SK-N-SH (cell line): ENCODE results near the gene RBMS3. TPM values are rescaled to one million over a fixed set of nuclear protein-coding genes. Genes with fewer than 3 reads are reported as not detected.

Experiments
- CTCF ChIA-PET: fragments of 300-600, 350-600 bp; formaldehyde crosslinking; extraction: SDS; loops from one replicate; lab custom pipeline; 2021; lab: Yijun Ruan, JAX
- POLR2A ChIA-PET: fragments of 350-600 bp; sonication (Branson Sonifier 250); formaldehyde crosslinking; extraction: SDS; loops from one replicate; lab custom pipeline; 2020; ENCODE audit warnings: antibody characterized with exemption, inconsistent platforms; lab: Yijun Ruan, JAX
- DNase-seq: peaks from one replicate; pipeline ENCODE4 v3.0.0; 2012
- H2AFZ ChIP-seq: fragments of 200-600 bp; sonication (generic); 2 replicates; pipeline ENCODE4 v1.8.1; 2016; ENCODE audit warnings: antibody characterized with exemption, mild to moderate bottlenecking, low read depth
- H3F3A ChIP-seq: fragments of 200-600 bp; sonication (generic); replicated peaks from 2 replicates; pipeline ENCODE3; 2016; ENCODE audit warnings: antibody characterized with exemption, mild to moderate bottlenecking; ENCODE audit not compliant: insufficient read depth
- H3K27ac ChIP-seq, 2 experiments: fragments of 200-500 bp in 1 of 2; fragments of 200-600 bp in 1 of 2; sonication (Bioruptor generic) in 1 of 2; sonication (generic), shearing (Covaris generic) in 1 of 2; 2 replicates each; pipeline versions ENCODE4 v1.5.1 to v1.6.1; 2014 to 2016; ENCODE audit warnings: low read depth in 2 of 2, inconsistent platforms in 1 of 2, low read length in 1 of 2, mild to moderate bottlenecking in 1 of 2, mixed read lengths in 1 of 2
- H3K27me3 ChIP-seq: fragments of 200-600 bp; sonication (generic), shearing (Covaris generic); 2 replicates; pipeline ENCODE4 v1.6.1; 2016; ENCODE audit warnings: mixed run types; ENCODE audit not compliant: insufficient read depth
- H3K36me3 ChIP-seq, 2 experiments: fragments of 200-500 bp in 1 of 2; fragments of 200-600 bp in 1 of 2; sonication (Bioruptor generic) in 1 of 2; sonication (generic) in 1 of 2; replicated peaks in 1 of 2; 2 replicates each; pipeline versions ENCODE3 to v1.5.1; 2014 to 2016; ENCODE audit warnings: low read length in 1 of 2, mild to moderate bottlenecking in 1 of 2; ENCODE audit not compliant: insufficient read depth in 2 of 2, control insufficient read depth in 1 of 2
- H3K4me1 ChIP-seq, 2 experiments: fragments of 200-500 bp in 1 of 2; fragments of 200-600 bp in 1 of 2; sonication (Bioruptor generic) in 1 of 2; sonication (generic), shearing (Covaris generic) in 1 of 2; 2 replicates each; pipeline versions ENCODE4 v1.5.1 to v1.6.1; 2014 to 2016; ENCODE audit warnings: low read depth in 1 of 2, low read length in 1 of 2, mixed run types in 1 of 2; ENCODE audit not compliant: insufficient read depth in 2 of 2, control insufficient read depth in 1 of 2
- H3K4me2 ChIP-seq: fragments of 200-600 bp; sonication (generic), shearing (Covaris generic); 2 replicates; pipeline ENCODE4 v1.6.1; 2017; ENCODE audit warnings: mixed run types
- H3K4me3 ChIP-seq, 2 experiments: fragments of 200-500 bp in 1 of 2; fragments of 200-600 bp in 1 of 2; sonication (Bioruptor generic) in 1 of 2; sonication (generic), shearing (Covaris generic) in 1 of 2; 2 replicates each; pipeline versions ENCODE4 v1.5.1 to v1.8.1; 2014 to 2016; ENCODE audit warnings: low read depth in 2 of 2, inconsistent platforms in 1 of 2, low read length in 1 of 2, mild to moderate bottlenecking in 1 of 2, mixed read lengths in 1 of 2, moderate library complexity in 1 of 2
- H3K79me2 ChIP-seq: fragments of 200-600 bp; sonication (generic); 2 replicates; pipeline ENCODE4 v1.8.1; 2017; ENCODE audit warnings: mild to moderate bottlenecking; ENCODE audit not compliant: insufficient read depth
- H3K9ac ChIP-seq: fragments of 200-600 bp; sonication (generic); 2 replicates; pipeline ENCODE4 v1.6.1; 2017; ENCODE audit warnings: mixed run types
- H3K9me2 ChIP-seq: fragments of 200-600 bp; sonication (generic); 2 replicates; pipeline ENCODE4 v1.6.1; 2017; ENCODE audit warnings: mixed run types
- H3K9me3 ChIP-seq: fragments of 200-600 bp; sonication (generic); 2 replicates; pipeline ENCODE4 v1.6.1; 2017; ENCODE audit warnings: mixed run types, mild to moderate bottlenecking, moderate library complexity
- H4K20me1 ChIP-seq: fragments of 200-600 bp; sonication (generic); 2 replicates; pipeline ENCODE4 v1.6.1; 2017; ENCODE audit warnings: mild to moderate bottlenecking, mixed run types; ENCODE audit not compliant: insufficient read depth
- CHD2 ChIP-seq: fragments of 150-350 bp; IDR thresholded peaks from 2 replicates; pipeline ENCODE4 v1.6.1; 2018; ENCODE audit warnings: low read length; ENCODE audit not compliant: partially characterized antibody
- EP300 ChIP-seq, 2 experiments: IDR thresholded peaks; 2 replicates each; pipeline versions ENCODE4 v1.4.0 to v1.6.1; 2012; ENCODE audit warnings: borderline replicate concordance in 1 of 2, low read depth in 1 of 2, low read length in 1 of 2
- EZH2phosphoT487 ChIP-seq: fragments of 200-600 bp; sonication (generic); IDR thresholded peaks from 2 replicates; pipeline ENCODE4 v1.6.1; 2017; ENCODE audit warnings: low read depth, mixed run types, mild to moderate bottlenecking, antibody characterized with exemption, moderate library complexity, borderline replicate concordance
- FOSL2 ChIP-seq: IDR thresholded peaks from 2 replicates; pipeline ENCODE4 v1.4.0; 2012; ENCODE audit warnings: low read depth, mild to moderate bottlenecking, moderate library complexity, borderline replicate concordance
- FOXJ3 ChIP-seq: sonication (generic); formaldehyde crosslinking; IDR thresholded peaks from 2 replicates; pipeline ENCODE4 v1.5.1; 2020; ENCODE audit warnings: mild to moderate bottlenecking, missing genetic modification reagents
- GABPA ChIP-seq: IDR thresholded peaks from 2 replicates; pipeline ENCODE4 v1.4.0; 2012; ENCODE audit warnings: low read depth, mild to moderate bottlenecking
- IRF3 ChIP-seq: fragments of 150-350 bp; IDR thresholded peaks from 2 replicates; pipeline ENCODE4 v1.6.1; 2016; ENCODE audit warnings: mild to moderate bottlenecking, low read depth, low read length
- JUND ChIP-seq: IDR thresholded peaks from 2 replicates; pipeline ENCODE4 v1.4.0; 2012
- MAX ChIP-seq: IDR thresholded peaks from 2 replicates; pipeline ENCODE4 v1.4.0; 2012; ENCODE audit warnings: low read depth
- MEF2A ChIP-seq: IDR thresholded peaks from 2 replicates; pipeline ENCODE4 v1.4.0; 2012; ENCODE audit warnings: low read depth, borderline replicate concordance
- POLR2AphosphoS5 ChIP-seq: IDR thresholded peaks from 2 replicates; pipeline ENCODE4 v1.6.1; 2012; ENCODE audit warnings: low read depth, low read length
- RAD21 ChIP-seq: IDR thresholded peaks from 2 replicates; pipeline ENCODE4 v1.6.1; 2012; ENCODE audit warnings: mild to moderate bottlenecking, low read length
- RCOR1 ChIP-seq: fragments of 150-350 bp; IDR thresholded peaks from 2 replicates; pipeline ENCODE4 v1.6.1; 2017; ENCODE audit warnings: antibody characterized with exemption, low read length
- RFX5 ChIP-seq: IDR thresholded peaks from 2 replicates; pipeline ENCODE4 v1.6.1; 2012; ENCODE audit warnings: mild to moderate bottlenecking, improper control_type of control experiment, low read length
- RXRA ChIP-seq: IDR thresholded peaks from 2 replicates; pipeline ENCODE4 v1.4.0; 2012; ENCODE audit warnings: low read depth, mild to moderate bottlenecking, borderline replicate concordance
- SIN3A ChIP-seq: IDR thresholded peaks from 2 replicates; pipeline ENCODE4 v1.6.1; 2012; ENCODE audit warnings: low read depth, mild to moderate bottlenecking, low read length, moderate library complexity, borderline replicate concordance
- SMC3 ChIP-seq: IDR thresholded peaks from 2 replicates; pipeline ENCODE4 v1.6.1; 2012; ENCODE audit warnings: low read depth, low read length, improper control_type of control experiment
- TAF1 ChIP-seq: IDR thresholded peaks from 2 replicates; pipeline ENCODE4 v1.6.1; 2012; ENCODE audit warnings: low read depth, mild to moderate bottlenecking, low read length, moderate library complexity, borderline replicate concordance
- TCF12 ChIP-seq: IDR thresholded peaks from 2 replicates; pipeline ENCODE4 v1.4.0; 2012
- TEAD4 ChIP-seq: IDR thresholded peaks from 2 replicates; pipeline ENCODE4 v1.4.0; 2012; ENCODE audit warnings: mild to moderate bottlenecking, borderline replicate concordance; ENCODE audit not compliant: insufficient read depth
- YY1 ChIP-seq: IDR thresholded peaks from 2 replicates; pipeline ENCODE4 v1.4.0; 2012; ENCODE audit warnings: low read depth, mild to moderate bottlenecking
- WGBS: methylation state at CpG from one replicate; pipeline ENCODE4 v1.1.6; 2017; ENCODE audit warnings: low lambda C conversion rate; 5-methylcytosine and 5-hydroxymethylcytosine counted together
- polyA plus RNA-seq, 3 experiments: library from polyadenylated mRNA; depleted of rRNA; stranded (reverse); fragments of >200 nt; gene quantifications; 2 replicates each; pipeline ENCODE4 v1.2.3, GENCODE V29; 2012
- TF ChIP-seq, protein P1 (sequence below): IDR thresholded peaks from 2 replicates; pipeline ENCODE4 v1.4.0; 2012; ENCODE audit warnings: low read depth, borderline replicate concordance
- TF ChIP-seq, protein P2 (sequence below): IDR thresholded peaks from 2 replicates; pipeline ENCODE4 v1.4.0; 2012; ENCODE audit warnings: low read depth, borderline replicate concordance

Gene RBMS3
- polyA plus RNA-seq, 1 of the 3 experiments (the other 2 are of a cell fraction) = 8.2 TPM

- H3K36me3 ChIP-seq = peaks cover 3 to 10% of the 10 kb centered on the region in 2 experiments
- TF ChIP-seq RCOR1 = no peak
- no peak for TF ChIP-seq TCF12
- no peak for TF ChIP-seq GABPA
- no peak for TF ChIP-seq EP300 (IDR thresholded peaks at IDR 0.05; ENCODE audit: borderline replicate concordance in 1 of 2, low read depth in 1 of 2, low read length in 1 of 2)
- no peak for TF ChIP-seq FOXJ3 (CRISPR knock-in tag)
- TF ChIP-seq TAF1 = no peak
- no peak for TF ChIP-seq POLR2AphosphoS5
- TF ChIP-seq FOSL2 = no peak
- no peak for TF ChIP-seq SMC3
- TF ChIP-seq RFX5 = no peak
- no peak for TF ChIP-seq YY1
- TF ChIP-seq, protein P1, sequence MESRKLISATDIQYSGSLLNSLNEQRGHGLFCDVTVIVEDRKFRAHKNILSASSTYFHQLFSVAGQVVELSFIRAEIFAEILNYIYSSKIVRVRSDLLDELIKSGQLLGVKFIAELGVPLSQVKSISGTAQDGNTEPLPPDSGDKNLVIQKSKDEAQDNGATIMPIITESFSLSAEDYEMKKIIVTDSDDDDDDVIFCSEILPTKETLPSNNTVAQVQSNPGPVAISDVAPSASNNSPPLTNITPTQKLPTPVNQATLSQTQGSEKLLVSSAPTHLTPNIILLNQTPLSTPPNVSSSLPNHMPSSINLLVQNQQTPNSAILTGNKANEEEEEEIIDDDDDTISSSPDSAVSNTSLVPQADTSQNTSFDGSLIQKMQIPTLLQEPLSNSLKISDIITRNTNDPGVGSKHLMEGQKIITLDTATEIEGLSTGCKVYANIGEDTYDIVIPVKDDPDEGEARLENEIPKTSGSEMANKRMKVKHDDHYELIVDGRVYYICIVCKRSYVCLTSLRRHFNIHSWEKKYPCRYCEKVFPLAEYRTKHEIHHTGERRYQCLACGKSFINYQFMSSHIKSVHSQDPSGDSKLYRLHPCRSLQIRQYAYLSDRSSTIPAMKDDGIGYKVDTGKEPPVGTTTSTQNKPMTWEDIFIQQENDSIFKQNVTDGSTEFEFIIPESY = no peak
- TF ChIP-seq TEAD4 = no peak
- no peak for TF ChIP-seq RXRA
- no peak for TF ChIP-seq RAD21
- peaks cover 11% of the 10 kb centered on the region for H3F3A ChIP-seq
- H3K79me2 ChIP-seq = peaks cover 51% of the 10 kb centered on the region; the same call in 1 of the 2 replicates
- H3K9me3 ChIP-seq = no peaks in the 10 kb centered on the region
- no peaks in the 10 kb centered on the region for H4K20me1 ChIP-seq
- H3K9ac ChIP-seq = no peak overlapping the region
- peaks cover 0 to 14% of the 10 kb centered on the region in 2 experiments; a peak in 2 of 4 replicates for H3K4me1 ChIP-seq
- ChIA-PET POLR2A (interaction anchor here (0.8 kb wide), 1 partner anchor 9 kb away, joined by 3 read pairs; no protein-coding TSS in a partner anchor), CTCF (no interaction called here)
- no peak overlapping the region for H3K4me2 ChIP-seq
- H3K4me3 ChIP-seq = no peak overlapping the region
- H3K27ac ChIP-seq = peak overlapping the region in 1 of 2 experiments; percentile 50; a peak in 2 of 4 replicates
- 73% methylated on average over 4 of the region's 4 CpGs for WGBS
- no peaks in the 10 kb centered on the region for H3K27me3 ChIP-seq
- no peaks in the 10 kb centered on the region for H3K9me2 ChIP-seq
- no peak for DNase-seq
- H2AFZ ChIP-seq = no peak overlapping the region
Measured at GRCh38 chr3:29531644-29532043, 250.8 kb downstream of the RBMS3 start.

DNA sequence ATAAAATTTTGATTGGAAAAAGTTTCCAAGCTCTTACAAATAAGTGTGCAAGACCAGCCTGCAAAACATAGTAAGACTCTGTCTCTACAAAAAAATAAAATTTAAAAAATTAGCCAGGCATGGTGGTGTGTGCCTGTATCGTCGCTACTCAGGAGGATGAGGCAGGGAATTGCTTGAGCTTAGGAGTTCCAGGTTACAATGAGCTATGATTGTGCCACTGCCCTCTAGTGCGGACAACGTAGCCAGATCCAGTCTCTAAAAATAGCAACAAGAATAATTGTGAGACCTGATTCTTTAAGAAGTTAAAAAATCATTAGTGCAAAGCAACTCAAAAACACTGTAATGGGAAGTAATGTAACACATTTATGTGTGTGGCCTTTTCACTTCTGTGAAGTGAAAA is 251.6 kb downstream of the RBMS3 start:
- CTCF ChIA-PET = no interaction called here
- DNase-seq = no peak
- H3F3A ChIP-seq = peaks cover 11% of the 10 kb centered on the region
- peaks cover 3 to 12% of the 10 kb centered on the region in 2 experiments for H3K36me3 ChIP-seq
- no peak overlapping the region for H2AFZ ChIP-seq
- H4K20me1 ChIP-seq = no peaks in the 10 kb centered on the region
- POLR2A ChIA-PET = no interaction called here
- 94% methylated on average over 4 of the region's 4 CpGs for WGBS
- peaks cover 49% of the 10 kb centered on the region; the same call in 1 of the 2 replicates for H3K79me2 ChIP-seq
- H3K27me3 ChIP-seq = no peaks in the 10 kb centered on the region
- no peaks in the 10 kb centered on the region for H3K9me2 ChIP-seq
- no peak overlapping the region for H3K9ac ChIP-seq
- no peak overlapping the region for H3K4me2 ChIP-seq
- H3K4me3 ChIP-seq = no peak overlapping the region
- no peaks in the 10 kb centered on the region for H3K9me3 ChIP-seq
- H3K4me1 ChIP-seq = peaks cover 0 to 7% of the 10 kb centered on the region in 2 experiments; a peak in 2 of 4 replicates
- no peak overlapping the region for H3K27ac ChIP-seq
- TF ChIP-seq GABPA = no peak
- TF ChIP-seq FOXJ3 (CRISPR knock-in tag) = no peak
- TF ChIP-seq, protein P1 = no peak
- no peak for TF ChIP-seq JUND
- no peak for TF ChIP-seq EZH2phosphoT487
- no peak for TF ChIP-seq SIN3A
- TF ChIP-seq, protein P2, sequence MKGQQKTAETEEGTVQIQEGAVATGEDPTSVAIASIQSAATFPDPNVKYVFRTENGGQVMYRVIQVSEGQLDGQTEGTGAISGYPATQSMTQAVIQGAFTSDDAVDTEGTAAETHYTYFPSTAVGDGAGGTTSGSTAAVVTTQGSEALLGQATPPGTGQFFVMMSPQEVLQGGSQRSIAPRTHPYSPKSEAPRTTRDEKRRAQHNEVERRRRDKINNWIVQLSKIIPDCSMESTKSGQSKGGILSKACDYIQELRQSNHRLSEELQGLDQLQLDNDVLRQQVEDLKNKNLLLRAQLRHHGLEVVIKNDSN = no peak
- no peak for TF ChIP-seq MEF2A
- TF ChIP-seq MAX = no peak
- TF ChIP-seq CHD2 = no peak
- TF ChIP-seq TCF12 = no peak
- TF ChIP-seq IRF3 = no peak
